ENCODE measurements around the gene CCDC9B.

Gene CCDC9B

GRCh38 chr15:40296561-40297230 is 44.0 kb downstream of the CCDC9B start:
- TF ChIP-seq GABPA (IDR thresholded peaks at IDR 0.05; ENCODE audit: low read depth) (no peak), POLR2AphosphoS5 (IDR thresholded peaks at IDR 0.05; ENCODE audit: low read depth) (no peak), SPI1 (IDR thresholded peaks at IDR 0.05; ENCODE audit: borderline replicate concordance, low read depth) (no peak), REST (IDR thresholded peaks at IDR 0.05; ENCODE audit: insufficient replicate concordance, low read depth) (no peak), CTCF (IDR thresholded peaks at IDR 0.05; ENCODE audit: insufficient read depth, low read length) (no peak)
- no peak for DNase-seq (ENCODE audit: low read depth in 1 of 2, low spot score in 1 of 2)
- Histone ChIP-seq H3K4me3 (replicated peaks; ENCODE audit: insufficient read depth, low read length) (no peak overlapping the region), H3K27me3 (ENCODE audit: insufficient read depth, poor library complexity, severe bottlenecking) (no peaks in the 10 kb centered on the region), H3K27ac (replicated peaks) (no peak overlapping the region)

- no peaks in the 10 kb centered on the region for H3K27me3 ChIP-seq (ENCODE audit: insufficient read depth, poor library complexity, severe bottlenecking)
- H3K27ac ChIP-seq (replicated peaks), result no peak overlapping the region
- no peak overlapping the region for H3K4me3 ChIP-seq (replicated peaks; ENCODE audit: insufficient read depth, low read length)
- DNase-seq (ENCODE audit: low read depth in 1 of 2, low spot score in 1 of 2), result no peak
- no peak for TF ChIP-seq POLR2AphosphoS5 (IDR thresholded peaks at IDR 0.05; ENCODE audit: low read depth)
- no peak for TF ChIP-seq SPI1 (IDR thresholded peaks at IDR 0.05; ENCODE audit: borderline replicate concordance, low read depth)
- no peak for TF ChIP-seq CTCF (IDR thresholded peaks at IDR 0.05; ENCODE audit: insufficient read depth, low read length)
- no peak for TF ChIP-seq REST (IDR thresholded peaks at IDR 0.05; ENCODE audit: insufficient replicate concordance, low read depth)
- no peak for TF ChIP-seq GABPA (IDR thresholded peaks at IDR 0.05; ENCODE audit: low read depth)
Measured at GRCh38 chr15:40295877-40296560, 44.7 kb downstream of the CCDC9B start.

GRCh38 chr15:40295297-40295696 is 45.4 kb downstream of the CCDC9B start:
- no peak for DNase-seq (ENCODE audit: low read depth in 1 of 2, low spot score in 1 of 2)
- TF ChIP-seq REST (IDR thresholded peaks at IDR 0.05; ENCODE audit: insufficient replicate concordance, low read depth) (no peak), POLR2AphosphoS5 (IDR thresholded peaks at IDR 0.05; ENCODE audit: low read depth) (no peak), CTCF (IDR thresholded peaks at IDR 0.05; ENCODE audit: insufficient read depth, low read length) (no peak), SPI1 (IDR thresholded peaks at IDR 0.05; ENCODE audit: borderline replicate concordance, low read depth) (no peak), GABPA (IDR thresholded peaks at IDR 0.05; ENCODE audit: low read depth) (no peak)
- Histone ChIP-seq H3K27ac (replicated peaks) (no peak overlapping the region), H3K27me3 (ENCODE audit: insufficient read depth, poor library complexity, severe bottlenecking) (no peaks in the 10 kb centered on the region), H3K4me3 (replicated peaks; ENCODE audit: insufficient read depth, low read length) (no peak overlapping the region)

Data from HL-60 (cell line).